Activated naive CD4-positive, alpha-beta T cell treated with anti-CD3 and anti-CD28 coated beads, Interleukin-2, amount 50 U/mL, for 72 hours (primary cell): ENCODE data around the gene NPHP4. TPM values are rescaled to one million over a fixed set of nuclear protein-coding genes. Genes with fewer than 3 reads are reported as not detected.
"Not testable (repeated sequence)": the region's sequence is repeated elsewhere in the genome, so short reads cannot be mapped to it uniquely, and the experiment has no call there.

Experiments used
- ATAC-seq, 2 donors: fragments of 150-1000 bp; cut with Tn5 transposase; 2 replicates each; pipeline ENCODE4 v1.10.0; 2021; ENCODE audit warnings: mild to moderate bottlenecking in 2 of 2, moderate library complexity in 2 of 2
- DNase-seq, 2 donors: peaks; one replicate each; pipeline ENCODE4 v3.0.0; 2021 to 2022; ENCODE audit warnings: low spot score in 2 of 2
- H3K27ac Mint-ChIP-seq, 2 donors: one replicate each; pipeline ENCODE4 v1.8.0; 2022; ENCODE audit warnings: mild to moderate bottlenecking in 2 of 2, mixed read lengths in 2 of 2
- H3K36me3 Mint-ChIP-seq, 2 donors: one replicate each; pipeline ENCODE4 v1.8.0; 2022; ENCODE audit warnings: mixed read lengths in 2 of 2
- H3K9me3 Mint-ChIP-seq, 2 donors: one replicate each; pipeline ENCODE4 v1.8.0; 2022; ENCODE audit warnings: mixed read lengths in 2 of 2
- total RNA-seq, 2 donors: library from RNA; stranded (reverse); gene quantifications; one replicate each; pipeline ENCODE4 v1.2.3, GENCODE V29; 2022

Gene NPHP4
- total RNA-seq, 2 donors from 2014 or later = 10.0 to 22.5 TPM

GRCh38 chr1:6028042-6028850 lies 36.0 kb upstream of the NPHP4 start:
- peak; percentile 54 to 79 for DNase-seq
- Mint-ChIP-seq H3K27ac (peak overlapping the region; percentile 97 to 99), H3K36me3 (peaks cover 40 to 46% of the 10 kb centered on the region in 2 donors), H3K9me3 (no peaks in the 10 kb centered on the region)
- peak; percentile 49 to 58 for ATAC-seq

GRCh38 chr1:6027591-6027990 lies 35.4 kb upstream of the NPHP4 start:
- ATAC-seq = peak; percentile 9 to 48
- peaks cover 37 to 46% of the 10 kb centered on the region in 2 donors for H3K36me3 Mint-ChIP-seq
- H3K9me3 Mint-ChIP-seq = no peaks in the 10 kb centered on the region
- H3K27ac Mint-ChIP-seq = peak overlapping the region; percentile 97 to 99
- peak in 1 of 2 donors; percentile 40 for DNase-seq

DNA sequence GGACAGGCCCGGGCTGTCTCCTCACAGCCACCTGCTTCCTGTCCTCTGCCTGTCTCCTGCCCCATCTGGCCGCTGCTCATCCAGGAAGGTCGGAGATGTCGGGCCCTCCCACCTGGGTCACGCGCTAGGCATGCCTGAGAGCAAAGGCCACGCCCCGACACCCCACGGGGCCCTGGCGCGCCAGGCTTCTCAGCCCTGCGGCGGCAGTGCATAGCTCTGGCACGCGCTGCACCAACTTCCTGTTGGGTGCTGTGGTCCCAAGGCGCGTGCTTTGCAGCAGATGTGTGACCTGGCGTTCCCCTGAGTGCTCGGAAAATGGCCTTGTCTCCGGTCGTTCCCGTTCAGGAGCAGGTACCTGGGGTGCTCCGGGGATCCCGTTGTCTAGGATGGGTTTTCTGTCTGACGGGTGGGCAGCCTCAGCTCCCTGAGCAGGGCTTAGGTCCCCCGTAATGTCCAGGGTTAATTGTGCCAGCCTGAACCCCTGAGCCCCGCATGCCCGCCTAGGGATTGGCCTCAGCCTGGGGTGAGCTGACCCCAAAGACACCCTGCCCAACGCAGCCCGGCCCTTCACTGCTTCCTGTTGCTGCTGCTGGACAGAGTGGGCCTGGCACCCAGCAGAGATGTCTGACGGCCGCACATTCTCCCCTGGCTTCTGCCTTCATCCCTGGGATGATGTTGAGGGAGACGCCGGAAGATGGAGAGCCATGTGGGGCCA lies 34.0 kb upstream of the NPHP4 start:
- DNase-seq (peak; percentile 92 to 96), ATAC-seq (peak; percentile 77 to 90)
- Mint-ChIP-seq H3K27ac (peak overlapping the region; percentile 95 to 99), H3K9me3 (peaks cover 6 to 8% of the 10 kb centered on the region in 2 donors), H3K36me3 (peaks cover 36 to 45% of the 10 kb centered on the region in 2 donors)

DNA sequence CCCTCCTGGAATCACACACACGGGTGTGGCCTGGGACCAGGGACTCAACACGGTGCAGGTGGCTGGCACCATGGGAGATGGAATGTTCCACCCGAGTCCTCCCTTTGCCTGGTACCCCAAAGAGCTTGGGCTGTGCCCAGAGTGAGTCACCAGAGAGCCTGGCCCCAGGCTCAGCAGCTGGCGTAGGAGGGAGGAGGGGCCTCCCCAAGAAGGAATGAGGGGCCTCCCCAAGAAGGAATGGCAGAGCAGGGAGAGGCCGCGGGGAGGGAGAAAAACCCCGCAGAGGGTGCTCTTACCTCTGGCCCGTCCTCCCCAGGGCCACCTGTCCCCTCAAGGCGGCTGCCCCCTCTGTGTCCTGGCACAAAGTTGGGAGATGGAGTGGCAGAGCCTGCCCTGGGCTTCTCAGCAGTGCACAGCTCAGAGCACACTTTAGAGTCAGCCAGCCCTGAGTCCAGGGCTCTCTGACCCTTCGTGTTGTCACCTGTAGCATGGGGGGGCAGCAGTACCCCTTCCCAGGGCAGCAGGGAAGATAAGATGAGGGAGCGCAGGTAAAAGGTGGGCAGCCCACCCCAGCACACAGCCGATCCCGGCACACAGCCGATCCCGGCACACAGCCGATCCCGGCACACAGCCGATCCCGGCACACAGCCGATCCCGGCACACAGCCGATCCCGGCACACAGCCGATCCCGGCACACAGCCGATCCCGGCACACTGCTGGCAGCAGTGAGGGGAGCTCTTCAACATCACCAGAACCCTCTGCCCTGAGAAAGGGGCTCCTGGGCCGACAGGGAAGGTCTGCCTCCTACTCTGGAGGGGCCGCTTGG lies 33.3 kb upstream of the NPHP4 start:
- ATAC-seq (peak in 1 of 2 donors; percentile 21), DNase-seq (peak in 1 of 2 donors; percentile 72)
- H3K27ac Mint-ChIP-seq = peak overlapping the region; percentile 95 to 99
- peaks cover 6 to 8% of the 10 kb centered on the region in 2 donors for H3K9me3 Mint-ChIP-seq
- H3K36me3 Mint-ChIP-seq = peaks cover 28 to 37% of the 10 kb centered on the region in 2 donors

- H3K36me3 Mint-ChIP-seq = peaks cover 25 to 30% of the 10 kb centered on the region in 2 donors
- H3K9me3 Mint-ChIP-seq = peaks cover 6 to 8% of the 10 kb centered on the region in 2 donors
- DNase-seq (no peak), ATAC-seq (no peak)
- peak overlapping the region; percentile 36 to 99 for H3K27ac Mint-ChIP-seq
These were observed 32.2 kb upstream of the NPHP4 start for GRCh38 chr1:6024376-6024775.

DNA sequence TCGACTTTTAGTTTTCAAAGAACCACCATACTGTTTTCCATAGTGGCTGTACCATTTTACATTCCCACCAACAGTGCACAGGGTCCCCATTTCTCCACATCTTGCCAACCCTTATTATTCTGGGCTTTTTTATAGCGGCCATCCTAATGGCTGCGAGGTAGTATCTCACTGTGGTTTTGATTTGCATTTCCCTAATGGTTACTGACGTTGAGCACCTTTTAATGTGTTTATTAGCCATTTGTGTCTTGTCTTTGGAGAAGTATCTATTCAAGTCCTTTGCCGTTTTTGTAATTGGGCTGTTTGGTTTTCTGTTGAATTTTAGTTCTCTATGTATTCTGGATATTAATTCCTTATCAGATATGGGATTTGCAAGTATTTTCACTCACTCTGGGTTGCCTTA lies 31.1 kb upstream of the NPHP4 start:
- ATAC-seq (no peak), DNase-seq (no peak)
- Mint-ChIP-seq H3K27ac (no peak overlapping the region), H3K9me3 (peaks cover 6 to 8% of the 10 kb centered on the region in 2 donors), H3K36me3 (peaks cover 20 to 21% of the 10 kb centered on the region in 2 donors)

GRCh38 chr1:6022193-6022592 lies 30.0 kb upstream of the NPHP4 start:
- DNase-seq = no peak
- Mint-ChIP-seq H3K27ac (no peak overlapping the region), H3K9me3 (peaks cover 6 to 8% of the 10 kb centered on the region in 2 donors), H3K36me3 (peaks cover 9% of the 10 kb centered on the region in 2 donors)
- no peak for ATAC-seq

- Mint-ChIP-seq H3K9me3 (peaks cover 6 to 8% of the 10 kb centered on the region in 2 donors), H3K36me3 (peaks cover 0 to 7% of the 10 kb centered on the region in 2 donors), H3K27ac (no peak overlapping the region)
- no peak for ATAC-seq
- no peak for DNase-seq
These were observed 27.1 kb upstream of the NPHP4 start for GRCh38 chr1:6019166-6019845.

GRCh38 chr1:6017654-6018053 lies 25.4 kb upstream of the NPHP4 start:
- not testable (repeated sequence) for H3K27ac Mint-ChIP-seq, DNase-seq, H3K36me3 Mint-ChIP-seq, H3K9me3 Mint-ChIP-seq, ATAC-seq

- Mint-ChIP-seq H3K9me3 (no peaks in the 10 kb centered on the region), H3K36me3 (peaks cover 0 to 7% of the 10 kb centered on the region in 2 donors)
- ATAC-seq = no peak
These were observed 24.1 kb upstream of the NPHP4 start for GRCh38 chr1:6016191-6016865.

GRCh38 chr1:6014130-6014999 lies 22.1 kb upstream of the NPHP4 start:
- ATAC-seq = no peak
- DNase-seq = no peak
- H3K36me3 Mint-ChIP-seq = peaks cover 0 to 7% of the 10 kb centered on the region in 2 donors
- peak overlapping the region in 1 of 2 donors; percentile 85 for H3K27ac Mint-ChIP-seq
- H3K9me3 Mint-ChIP-seq = no peaks in the 10 kb centered on the region

More at GRCh38 chr1:6016191-6016865, 24.1 kb upstream of the NPHP4 start:
- H3K27ac Mint-ChIP-seq = no peak overlapping the region
- DNase-seq = no peak

- H3K9me3 Mint-ChIP-seq = no peaks in the 10 kb centered on the region
- no peak for DNase-seq
- ATAC-seq = no peak
- peaks cover 0 to 7% of the 10 kb centered on the region in 2 donors for H3K36me3 Mint-ChIP-seq
- no peak overlapping the region for H3K27ac Mint-ChIP-seq
These were observed 21.3 kb upstream of the NPHP4 start for GRCh38 chr1:6013491-6013890.

- no peak for DNase-seq
- Mint-ChIP-seq H3K27ac (no peak overlapping the region), H3K36me3 (peaks cover 0 to 7% of the 10 kb centered on the region in 2 donors), H3K9me3 (no peaks in the 10 kb centered on the region)
- ATAC-seq = no peak
These were observed 20.5 kb upstream of the NPHP4 start for GRCh38 chr1:6012529-6013318.

DNA sequence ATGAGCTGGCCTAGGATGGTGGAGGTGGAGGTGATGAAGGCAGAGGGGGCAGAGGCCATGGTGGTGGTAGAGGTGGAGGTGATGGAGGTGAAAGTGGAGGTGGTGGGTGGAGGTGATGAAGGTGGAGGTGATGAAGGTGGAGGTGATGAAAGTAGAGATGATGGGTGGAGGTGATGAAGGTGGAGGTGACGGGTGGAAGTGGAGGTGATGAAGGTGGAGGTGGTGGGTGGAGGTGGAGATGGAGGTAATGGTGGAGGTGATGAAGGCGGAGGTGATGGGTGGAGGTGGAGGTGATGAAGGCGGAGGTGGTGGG lies 19.7 kb upstream of the NPHP4 start:
- Mint-ChIP-seq H3K36me3 (peaks cover 0 to 7% of the 10 kb centered on the region in 2 donors), H3K27ac (no peak overlapping the region), H3K9me3 (no peaks in the 10 kb centered on the region)
- DNase-seq (no peak), ATAC-seq (no peak)
